ENCODE results near the gene OR2M2. TPM values are rescaled to one million over a fixed set of nuclear protein-coding genes. Genes with fewer than 3 reads are reported as not detected.

The OR2M2 gene
- total RNA-seq, 1 donor from 2014 or later, result not detected

DNA sequence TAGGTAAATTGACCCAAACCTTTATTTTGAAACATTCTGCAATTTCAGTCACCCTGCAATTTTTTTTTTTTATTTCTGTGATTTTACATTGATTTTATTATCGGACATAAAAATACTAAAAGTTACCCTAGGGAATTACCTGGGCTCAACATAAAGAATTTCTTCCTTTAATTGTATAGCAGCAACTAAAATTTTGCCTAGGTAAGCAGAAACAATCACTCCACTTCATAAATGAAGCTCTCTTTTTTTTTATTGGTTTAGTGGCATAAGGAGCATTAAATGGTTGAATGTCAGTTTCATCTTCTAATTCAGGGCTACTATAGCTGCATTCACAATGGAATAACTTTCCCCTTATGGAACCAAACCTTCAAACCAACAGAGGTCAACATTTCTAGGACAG, 41.3 kb downstream of the OR2M2 start:
- TF ChIP-seq, protein P1, sequence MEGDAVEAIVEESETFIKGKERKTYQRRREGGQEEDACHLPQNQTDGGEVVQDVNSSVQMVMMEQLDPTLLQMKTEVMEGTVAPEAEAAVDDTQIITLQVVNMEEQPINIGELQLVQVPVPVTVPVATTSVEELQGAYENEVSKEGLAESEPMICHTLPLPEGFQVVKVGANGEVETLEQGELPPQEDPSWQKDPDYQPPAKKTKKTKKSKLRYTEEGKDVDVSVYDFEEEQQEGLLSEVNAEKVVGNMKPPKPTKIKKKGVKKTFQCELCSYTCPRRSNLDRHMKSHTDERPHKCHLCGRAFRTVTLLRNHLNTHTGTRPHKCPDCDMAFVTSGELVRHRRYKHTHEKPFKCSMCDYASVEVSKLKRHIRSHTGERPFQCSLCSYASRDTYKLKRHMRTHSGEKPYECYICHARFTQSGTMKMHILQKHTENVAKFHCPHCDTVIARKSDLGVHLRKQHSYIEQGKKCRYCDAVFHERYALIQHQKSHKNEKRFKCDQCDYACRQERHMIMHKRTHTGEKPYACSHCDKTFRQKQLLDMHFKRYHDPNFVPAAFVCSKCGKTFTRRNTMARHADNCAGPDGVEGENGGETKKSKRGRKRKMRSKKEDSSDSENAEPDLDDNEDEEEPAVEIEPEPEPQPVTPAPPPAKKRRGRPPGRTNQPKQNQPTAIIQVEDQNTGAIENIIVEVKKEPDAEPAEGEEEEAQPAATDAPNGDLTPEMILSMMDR (IDR thresholded peaks at IDR 0.05), result no peak
- Histone ChIP-seq H3K9me3 (no peaks in the 10 kb centered on the region), H3K27me3 (no peaks in the 10 kb centered on the region), H3K4me1 (no peaks in the 10 kb centered on the region), H3K4me3 (no peak overlapping the region), H3K36me3 (no peaks in the 10 kb centered on the region), H3K27ac (no peak overlapping the region)
- ATAC-seq (no peak), DNase-seq (no peak)
- intact Hi-C loops (cut with DNase I), result no loop called here

DNA sequence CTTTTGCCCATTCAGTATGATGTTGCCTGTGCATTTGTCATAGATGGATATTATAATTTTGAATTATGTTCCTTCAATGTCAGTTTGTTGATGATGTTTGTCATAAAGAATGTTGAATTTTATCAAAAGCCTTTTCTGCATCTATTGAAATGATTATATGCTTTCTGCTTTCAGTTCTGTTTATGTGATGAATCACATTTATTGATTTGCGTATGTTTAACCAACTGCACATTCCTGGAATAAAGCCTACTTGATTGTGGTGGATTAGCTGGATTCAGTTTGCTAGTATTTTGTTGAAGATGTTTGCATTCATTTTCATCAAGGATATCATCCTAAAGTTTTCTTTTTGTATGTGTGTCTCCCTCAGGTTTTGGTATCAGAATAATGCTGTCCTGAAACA, 50.9 kb downstream of the OR2M2 start:
- no peak overlapping the region for H3K27ac ChIP-seq
- H3K36me3 ChIP-seq, result no peaks in the 10 kb centered on the region

DNA sequence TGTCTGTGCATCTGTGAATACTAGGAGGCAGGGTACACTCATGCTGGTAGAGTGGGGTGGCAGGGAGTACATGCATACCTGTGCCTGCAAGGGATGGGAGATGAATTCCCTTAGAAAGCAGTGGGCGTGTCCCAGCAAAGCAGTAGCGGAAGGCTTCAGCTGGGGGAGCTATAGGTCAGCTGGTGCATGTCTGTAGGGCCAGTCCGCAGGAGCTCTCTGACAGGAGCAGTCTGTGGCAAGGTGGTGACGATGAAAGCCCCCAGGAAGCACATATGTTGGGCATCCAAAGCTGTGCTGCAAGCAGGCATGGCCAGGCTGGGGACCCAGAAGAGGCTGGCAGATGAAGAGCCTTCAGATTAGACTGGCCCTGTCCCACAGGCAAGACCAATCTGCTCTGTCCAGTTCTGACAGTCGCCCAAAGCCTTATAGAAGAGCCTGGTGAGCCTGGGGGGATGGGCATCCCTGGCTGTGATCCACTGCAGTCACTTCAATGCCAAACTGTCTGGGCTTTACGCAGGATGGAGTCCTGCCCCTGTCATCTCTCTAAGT, 54.8 kb downstream of the OR2M2 start:
- H3K27me3 ChIP-seq, result no peaks in the 10 kb centered on the region
- no peak overlapping the region for H3K4me3 ChIP-seq
- no peaks in the 10 kb centered on the region for H3K9me3 ChIP-seq
- intact Hi-C loops (cut with DNase I), result no loop called here
- H3K4me1 ChIP-seq, result no peaks in the 10 kb centered on the region
- no peak for ATAC-seq
- no peak for DNase-seq
- TF ChIP-seq, protein P1 (IDR thresholded peaks at IDR 0.05), result no peak
- no peaks in the 10 kb centered on the region for H3K36me3 ChIP-seq
- no peak overlapping the region for H3K27ac ChIP-seq

More for the DNA sequence above, 50.9 kb downstream of the OR2M2 start:
- TF ChIP-seq, protein P1 (IDR thresholded peaks at IDR 0.05), result no peak
- DNase-seq (no peak), ATAC-seq (no peak)
- no peaks in the 10 kb centered on the region for H3K27me3 ChIP-seq
- H3K9me3 ChIP-seq, result no peaks in the 10 kb centered on the region
- no peak overlapping the region for H3K4me3 ChIP-seq
- intact Hi-C loops (cut with DNase I), result no loop called here
- no peaks in the 10 kb centered on the region for H3K4me1 ChIP-seq

Other genes with a start within 250 kb of the OR2M2 start
- not detected for gene OR2AJ1, start 249.9 kb upstream of the OR2M2 start, total RNA-seq
- not detected for gene OR2L8, start 226.0 kb upstream of the OR2M2 start, total RNA-seq
- gene OR2AK2, start 209.6 kb upstream of the OR2M2 start, total RNA-seq, result not detected
- gene OR2L5, start 161.2 kb upstream of the OR2M2 start, total RNA-seq, result not detected
- gene OR2L2, start 144.8 kb upstream of the OR2M2 start, total RNA-seq, result 0.14 TPM
- gene OR2L3, start 128.0 kb upstream of the OR2M2 start, total RNA-seq, result not detected
- gene OR2L13, start 79.6 kb upstream of the OR2M2 start, total RNA-seq, result not detected
- not detected for gene OR2M5, start 29.7 kb upstream of the OR2M2 start, total RNA-seq
- gene OR2M3, start 22.4 kb downstream of the OR2M2 start, total RNA-seq, result not detected
- not detected for gene OR2M4, start 56.6 kb downstream of the OR2M2 start, total RNA-seq
- gene OR2T33, start 103.2 kb downstream of the OR2M2 start, total RNA-seq, result not detected
- gene OR2T12, start 128.6 kb downstream of the OR2M2 start, total RNA-seq, result not detected
- gene OR2M7, start 149.7 kb downstream of the OR2M2 start, total RNA-seq, result not detected
- not detected for gene OR14C36, start 174.0 kb downstream of the OR2M2 start, total RNA-seq
- gene OR2T4, start 186.8 kb downstream of the OR2M2 start, total RNA-seq, result not detected
- gene OR2T6, start 200.9 kb downstream of the OR2M2 start, total RNA-seq, result not detected
- gene OR2T1, start 228.2 kb downstream of the OR2M2 start, total RNA-seq, result not detected

Data from upper lobe of right lung (tissue), 1 donor.